ENCODE measurements around the gene LRRC8E.

- TF ChIP-seq CTCF (IDR thresholded peaks at IDR 0.05) (peak in 1 of 4 experiments; percentile 41), POLR2A (IDR thresholded peaks at IDR 0.05) (no peak), EP300 (IDR thresholded peaks at IDR 0.05) (no peak), POLR2AphosphoS5 (IDR thresholded peaks at IDR 0.05) (peak; percentile 67)
Measured at GRCh38 chr19:7928334-7928706, 40.0 kb downstream of the LRRC8E start.

Measured in gastroesophageal sphincter (tissue), 3 donors.